ENCODE data around the gene CLEC11A.

The CLEC11A gene

DNA sequence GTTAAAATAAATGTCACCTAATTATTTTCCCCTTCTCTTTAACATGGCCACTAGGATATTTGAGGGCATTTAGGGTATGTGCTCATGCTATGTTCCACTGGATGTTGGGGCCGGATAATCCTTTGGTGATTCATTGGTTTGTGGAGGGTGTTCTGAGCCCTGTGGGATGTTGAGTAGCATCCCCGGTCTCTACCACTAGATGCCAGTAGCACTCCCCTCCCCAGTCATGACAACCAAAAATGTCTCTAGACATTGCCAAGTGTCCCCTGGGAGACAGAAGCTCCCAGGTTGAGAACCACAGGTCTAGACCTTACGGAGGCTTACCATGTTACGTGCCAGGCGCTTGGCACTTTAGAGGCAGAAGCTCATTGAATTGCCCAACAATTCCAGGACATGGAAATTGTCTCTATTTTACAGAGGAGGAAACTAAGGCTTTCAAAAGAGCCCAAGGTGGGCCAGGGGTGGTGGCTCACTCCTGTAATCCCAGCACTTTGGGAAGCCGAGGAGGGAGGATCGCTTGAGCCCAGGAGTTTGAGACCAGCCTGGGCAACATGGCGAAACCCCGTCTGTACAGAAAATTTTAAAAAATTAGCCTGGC lies 17.6 kb upstream of the CLEC11A start:
- no peak for DNase-seq

DNA sequence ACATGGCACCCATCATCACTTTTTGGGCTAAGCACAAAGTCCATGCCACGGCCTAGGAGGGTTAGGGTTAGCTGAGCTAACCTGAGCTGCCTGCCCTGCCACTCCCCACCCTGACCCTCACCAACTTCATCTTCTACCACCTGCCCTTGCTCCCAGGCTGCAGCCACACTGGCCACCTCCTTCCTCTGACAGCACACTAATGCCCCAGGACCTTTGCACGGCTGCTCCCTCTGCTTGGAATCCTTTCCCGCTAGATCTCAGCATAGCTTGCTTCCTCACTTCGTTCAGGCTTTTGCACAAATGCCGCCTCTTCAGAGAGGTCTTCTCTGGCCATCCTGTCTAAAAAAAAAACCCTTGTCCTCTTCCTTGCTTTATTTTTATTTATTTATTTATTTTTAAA lies 16.8 kb upstream of the CLEC11A start:
- no peak for DNase-seq

DNA sequence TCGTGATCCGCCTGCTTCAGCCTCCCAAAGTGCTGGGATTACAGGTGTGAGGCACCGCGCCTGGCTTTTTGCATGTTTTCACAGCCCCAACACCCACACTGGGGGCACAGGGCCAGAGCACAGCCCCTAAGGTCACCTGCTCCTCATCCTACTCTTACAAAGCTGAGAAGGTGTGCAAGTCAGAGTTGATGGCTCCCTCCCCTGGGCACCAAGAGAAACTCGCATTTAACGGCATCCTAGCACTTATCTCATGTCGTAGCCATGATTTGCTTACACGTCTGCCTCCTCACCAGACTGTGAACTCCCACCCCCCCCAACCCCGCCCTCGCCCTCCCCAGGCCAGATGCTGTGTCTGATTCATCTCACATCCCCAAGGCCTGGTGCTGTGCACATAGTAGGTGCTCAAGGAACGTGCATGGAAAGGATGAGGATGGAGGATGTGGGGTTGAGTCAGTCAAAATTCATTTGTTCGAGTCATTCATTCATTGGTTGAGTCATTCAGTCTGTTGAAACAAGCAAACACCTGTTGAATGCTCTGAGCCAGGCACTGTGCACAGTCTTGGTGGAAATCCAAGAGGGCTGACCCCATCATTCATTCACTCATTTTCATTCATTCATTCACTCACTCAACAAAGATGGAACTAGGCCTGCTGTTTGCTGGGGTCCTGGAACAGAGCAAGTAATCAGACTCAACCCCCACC lies 14.8 kb upstream of the CLEC11A start:
- DNase-seq: no peak

DNA sequence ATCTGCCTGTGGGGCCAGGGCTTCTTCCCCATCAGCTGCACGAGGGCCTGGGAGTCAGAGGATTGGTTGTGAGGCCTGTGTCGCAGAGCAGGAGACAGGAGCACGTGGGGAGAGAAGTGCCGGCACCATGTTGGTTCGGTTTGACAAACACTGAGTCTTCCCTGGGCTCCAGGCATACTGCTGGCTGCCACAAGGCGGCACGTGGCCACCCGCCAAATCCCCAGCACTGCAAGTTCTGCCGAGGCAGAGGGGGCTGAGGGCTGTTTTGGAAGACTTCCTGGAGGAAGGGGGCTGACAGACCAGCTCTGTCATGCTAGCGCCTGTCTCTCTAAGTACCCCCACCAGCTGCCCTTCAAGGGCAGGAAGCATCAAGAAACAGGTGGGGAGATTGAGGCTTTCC lies 13.1 kb upstream of the CLEC11A start:
- no peak for DNase-seq

DNA sequence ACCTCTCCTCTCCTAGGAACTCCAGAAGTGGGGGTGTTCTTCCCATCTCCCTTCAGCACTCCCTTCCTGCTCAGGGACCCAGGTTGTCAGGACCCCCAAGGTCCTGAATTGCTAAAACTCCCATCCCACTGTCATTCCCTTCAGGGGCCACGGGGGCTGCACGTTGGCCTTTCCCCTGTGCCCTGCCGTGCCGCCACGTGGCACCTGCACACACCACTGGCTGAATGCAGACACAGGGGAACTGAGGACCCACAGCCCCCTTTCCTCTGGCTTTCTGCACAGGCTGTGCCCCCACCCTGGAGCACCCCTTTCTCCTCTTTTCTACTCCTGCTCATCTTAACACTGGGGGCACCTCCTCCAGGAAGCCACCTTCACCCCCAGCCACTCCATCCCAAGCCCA lies 12.6 kb upstream of the CLEC11A start:
- no peak for DNase-seq

DNA sequence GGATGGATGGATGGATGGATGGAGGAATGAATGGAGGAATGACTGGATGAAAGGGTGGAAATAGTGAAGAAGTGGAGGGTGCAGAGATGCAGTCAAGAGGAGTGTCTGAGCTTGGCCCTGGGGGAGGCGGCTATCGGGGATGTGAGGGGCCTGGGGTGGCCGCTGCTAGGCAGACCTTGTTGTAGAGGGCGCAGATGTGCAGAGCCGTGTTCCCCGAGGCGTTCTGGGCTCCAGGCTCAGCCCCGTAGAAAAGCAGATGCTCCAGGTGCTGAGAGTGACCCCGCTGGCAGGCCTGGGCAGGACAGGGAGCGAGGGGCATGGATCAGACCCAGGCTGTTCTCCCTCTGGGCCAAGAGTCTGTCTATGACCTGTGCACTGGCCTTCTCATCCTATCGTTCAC lies 12.0 kb upstream of the CLEC11A start:
- DNase-seq: no peak

DNA sequence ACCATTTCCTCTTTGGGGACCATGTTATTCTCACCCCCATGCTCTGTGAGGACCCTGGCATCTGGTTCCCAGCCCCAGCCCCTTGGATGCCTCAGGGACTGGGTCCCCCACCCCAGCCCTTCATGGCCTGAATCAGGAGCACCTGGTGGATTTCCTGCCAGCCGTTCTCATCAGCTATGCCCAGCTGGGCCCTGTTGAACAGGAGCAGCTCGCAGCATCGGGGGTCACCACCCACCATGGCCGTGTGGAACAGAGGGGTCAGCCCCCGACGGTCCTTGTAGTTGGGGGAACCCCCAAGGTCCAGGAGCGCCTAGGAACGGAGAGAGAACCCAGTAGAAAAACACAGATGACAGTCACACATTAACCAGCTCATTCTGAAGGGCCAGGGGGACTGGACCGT lies 11.4 kb upstream of the CLEC11A start:
- no peak for DNase-seq

DNA sequence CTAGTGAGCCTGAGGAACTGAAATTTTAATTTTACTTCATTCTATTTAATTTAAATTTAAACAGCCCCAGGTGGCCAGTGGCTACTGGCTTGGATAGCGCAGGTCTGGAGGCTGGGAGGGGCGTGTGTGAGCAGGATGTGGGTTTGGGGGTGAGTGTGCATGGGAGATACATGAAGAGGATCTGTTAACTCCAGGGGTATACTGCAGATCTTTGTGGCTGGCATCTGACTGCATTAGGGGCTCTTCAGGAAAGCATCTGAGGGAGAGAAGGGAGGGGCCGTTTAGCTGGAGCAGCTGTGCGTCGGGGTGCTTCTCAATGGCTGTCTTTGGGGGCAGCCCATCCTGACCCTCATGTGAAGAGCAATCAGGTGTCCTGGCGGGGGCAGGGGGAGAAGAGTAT lies 10.3 kb upstream of the CLEC11A start:
- DNase-seq: no peak

DNA sequence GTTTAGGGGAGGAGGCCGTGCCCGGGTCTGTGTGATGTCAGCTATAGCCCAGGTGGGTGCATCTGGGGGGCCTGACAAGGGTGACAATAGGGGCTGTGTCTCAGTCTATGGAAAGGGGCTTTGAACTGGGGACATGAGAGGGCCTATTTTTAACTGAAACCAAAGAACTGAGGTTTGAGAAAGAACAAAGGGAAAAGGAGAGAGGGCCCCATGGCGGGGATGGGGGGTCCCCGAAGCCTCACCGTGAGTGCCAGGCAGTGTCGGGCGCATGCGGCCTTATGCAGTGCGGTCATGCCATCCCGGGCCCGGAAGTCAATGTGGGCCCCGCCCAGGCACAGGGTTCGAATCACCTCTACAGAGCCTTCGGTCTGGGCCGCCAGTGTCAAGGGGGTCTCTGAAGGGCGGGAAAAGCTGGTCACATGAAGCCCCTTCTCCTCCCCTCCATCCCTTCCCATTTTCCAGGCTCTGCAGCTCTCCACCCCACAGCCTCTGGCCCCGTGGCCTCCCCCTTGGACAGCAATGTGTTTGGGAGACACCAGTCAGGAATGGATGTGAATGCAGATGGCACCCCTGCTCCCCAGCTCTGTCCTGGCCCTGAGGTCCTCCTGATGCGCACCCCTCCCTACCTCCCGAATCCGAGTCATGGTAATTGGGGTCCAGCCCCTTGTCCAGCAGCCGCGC lies 9.5 kb upstream of the CLEC11A start:
- no peak for DNase-seq

DNA sequence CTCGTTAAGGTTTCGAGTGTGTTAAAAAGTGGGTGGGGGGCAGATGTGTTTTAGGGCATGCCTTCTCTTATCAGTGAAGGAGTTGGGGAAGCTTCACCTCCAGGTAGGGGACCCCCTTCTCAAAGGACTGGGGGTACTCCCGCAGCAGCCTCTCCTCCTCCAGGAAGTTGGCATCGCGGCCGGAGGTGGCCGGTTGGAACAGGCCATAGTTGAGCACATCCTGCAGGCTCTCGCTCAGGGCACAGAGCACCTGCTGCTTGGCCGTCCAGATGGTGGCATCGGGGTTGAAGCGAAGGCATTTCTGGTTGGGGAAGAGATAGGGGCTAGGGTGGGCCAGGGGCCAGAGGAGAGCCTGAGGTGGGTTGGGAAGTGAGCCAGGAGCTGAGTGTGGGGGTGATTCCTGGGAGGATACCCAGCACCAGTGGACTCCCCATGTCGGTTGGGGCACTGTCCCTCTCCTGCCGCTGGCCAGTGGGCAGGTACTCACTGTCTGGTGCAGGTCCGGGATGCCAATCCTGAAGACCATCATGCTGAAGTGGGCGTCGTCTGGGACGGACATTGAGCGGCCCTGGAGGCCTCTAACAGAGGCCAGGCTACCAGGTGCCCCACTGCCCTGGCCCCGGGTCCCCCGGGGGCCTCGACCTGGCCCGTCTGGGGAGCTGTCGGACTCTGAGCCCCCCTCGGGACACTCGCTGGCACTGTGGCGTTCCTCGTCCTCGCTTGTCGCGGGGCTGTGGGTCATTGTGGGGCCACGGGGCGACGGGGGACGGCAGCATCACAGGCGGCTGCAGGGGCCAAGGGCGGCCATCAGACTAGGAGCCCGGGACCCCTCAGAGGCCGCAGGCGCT lies 6.8 kb upstream of the CLEC11A start:
- no peak for DNase-seq

DNA sequence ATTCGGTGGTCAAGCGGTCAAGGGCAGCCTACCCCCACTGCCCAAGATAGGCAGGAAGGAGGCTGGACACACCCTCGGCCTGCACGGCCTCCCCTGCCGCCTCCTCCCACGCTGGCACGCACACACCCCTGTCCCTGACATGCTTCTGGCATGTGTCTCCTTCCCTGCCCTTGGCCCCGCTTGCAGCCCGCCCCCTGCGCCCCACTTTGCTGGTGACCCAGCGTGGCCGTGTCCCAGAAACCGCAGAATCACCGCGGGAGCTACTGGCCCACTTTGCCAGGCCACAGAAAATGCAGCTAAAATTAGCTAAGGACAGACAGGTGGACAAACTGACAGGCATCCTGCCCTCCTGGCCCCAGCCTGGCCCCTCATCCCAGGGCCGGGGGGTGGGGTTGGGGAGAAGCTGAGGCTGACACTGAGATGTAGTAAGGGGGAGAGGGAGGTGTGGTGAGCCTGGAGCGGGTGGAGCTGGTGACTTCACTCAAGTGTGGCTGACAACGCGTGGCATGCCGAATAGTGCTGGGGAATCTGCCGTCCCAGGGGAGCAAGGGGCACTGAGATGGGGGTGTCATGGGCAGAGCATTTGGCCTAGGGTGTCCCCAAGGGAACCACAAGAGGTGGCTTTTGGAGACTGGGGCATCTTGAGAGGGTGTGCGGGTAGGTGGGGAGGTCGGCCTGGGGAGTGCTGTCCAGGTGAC lies 6.0 kb upstream of the CLEC11A start:
- no peak for DNase-seq

DNA sequence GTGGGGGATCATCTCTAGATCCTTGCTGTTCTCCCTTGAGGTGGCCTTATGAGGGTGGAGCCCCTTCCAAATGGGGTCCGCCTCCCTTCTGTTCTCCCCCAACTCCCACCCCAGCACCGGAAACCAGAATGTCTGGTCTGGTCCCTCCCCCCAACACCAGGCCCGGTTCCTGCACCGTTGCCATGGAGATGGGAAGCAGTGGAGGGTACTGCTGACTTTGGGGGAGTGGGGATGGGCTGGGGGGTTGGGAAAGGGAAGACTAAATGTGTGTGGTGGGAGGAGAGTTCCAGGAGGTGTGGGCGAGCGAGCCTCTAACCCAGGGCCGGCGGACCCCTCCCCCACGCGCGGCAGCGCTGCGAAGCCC lies 5.3 kb upstream of the CLEC11A start:
- no peak for DNase-seq

DNA sequence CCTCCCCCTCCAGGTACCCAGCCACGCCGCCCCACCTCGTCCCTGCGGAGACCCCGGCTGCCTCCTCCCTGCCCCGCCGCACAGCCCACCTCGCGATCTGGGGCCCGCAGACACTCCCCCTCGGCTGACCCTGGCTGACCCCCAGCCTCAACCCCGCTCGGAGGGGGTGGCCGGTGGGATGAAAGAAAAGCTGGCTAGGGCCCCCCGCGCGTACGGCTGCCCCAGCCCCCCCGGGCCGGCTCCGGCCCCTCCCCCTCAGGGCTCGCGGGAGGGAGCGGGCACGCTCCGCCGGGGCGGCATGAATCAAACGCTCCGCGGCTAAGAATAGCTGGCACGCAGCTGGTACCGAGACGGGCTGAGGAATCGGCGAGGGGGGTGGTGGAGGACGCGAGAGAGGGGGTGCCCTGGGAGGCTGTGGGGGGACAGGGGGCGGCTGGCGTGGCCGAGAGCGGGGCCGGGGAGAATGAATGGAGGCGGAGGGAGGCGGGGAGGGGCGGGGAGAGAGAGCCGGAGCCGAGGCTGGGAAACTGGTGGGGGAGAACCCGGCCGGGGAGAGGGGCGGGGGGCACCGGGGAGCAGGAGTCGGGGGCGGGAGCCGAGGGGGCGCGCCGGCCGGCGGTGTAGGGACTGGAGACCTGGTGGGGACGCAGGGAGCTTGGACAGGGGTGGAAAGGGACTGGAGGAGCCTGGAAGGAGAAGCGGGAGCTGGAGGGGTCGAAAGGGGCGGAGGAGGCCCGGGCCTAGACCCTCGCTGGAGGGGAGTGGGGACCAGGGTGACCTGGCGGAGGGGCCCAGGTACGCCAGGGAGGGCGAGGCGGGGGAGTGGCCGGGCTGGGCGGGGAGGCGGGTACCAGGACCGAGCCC lies 4.7 kb upstream of the CLEC11A start:
- no peak for DNase-seq

DNA sequence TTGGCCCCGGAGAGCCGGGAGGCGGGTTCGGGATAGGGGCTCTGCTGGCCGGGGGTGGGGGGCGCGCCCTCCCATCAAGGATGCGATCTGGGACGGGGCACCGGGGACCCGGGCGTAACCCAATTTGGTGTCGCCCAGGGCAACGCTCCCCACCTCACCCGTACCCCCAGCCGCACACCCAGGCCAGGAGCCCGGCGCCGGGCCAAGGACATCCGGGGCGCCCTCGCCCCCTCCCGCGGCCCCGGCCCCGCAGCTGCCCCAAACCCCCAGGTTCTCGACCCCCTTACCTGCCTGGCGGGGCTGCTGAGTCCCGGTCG lies 4.1 kb upstream of the CLEC11A start:
- no peak for DNase-seq

DNA sequence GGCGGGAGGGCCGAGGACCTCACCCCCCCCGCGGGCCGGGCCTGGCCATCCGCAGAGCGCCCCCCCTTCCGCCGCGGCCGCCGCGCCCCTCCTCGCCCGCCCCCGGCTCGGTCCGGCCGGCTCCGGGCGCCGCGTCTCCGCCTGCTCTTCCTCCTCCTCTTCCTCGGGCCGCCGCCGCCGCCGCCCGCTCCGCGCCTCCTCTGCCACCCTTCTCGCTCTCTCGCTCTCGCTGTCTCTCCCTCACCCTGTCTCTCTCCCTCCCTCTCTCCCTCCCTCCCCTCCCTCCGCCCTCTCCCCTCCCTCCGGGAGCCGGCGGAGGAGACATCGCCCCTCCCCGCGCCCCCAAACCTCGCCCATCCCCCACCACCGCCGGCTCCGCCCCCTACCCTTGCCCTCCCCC lies 3.6 kb upstream of the CLEC11A start, which contains the start of gene SHANK1:
SHANK1 (minus strand) TSS at position 237 of the 400 bp plus-strand sequence. CDS start 2,883 bp downstream, outside the sequence.
- no peak for DNase-seq

DNA sequence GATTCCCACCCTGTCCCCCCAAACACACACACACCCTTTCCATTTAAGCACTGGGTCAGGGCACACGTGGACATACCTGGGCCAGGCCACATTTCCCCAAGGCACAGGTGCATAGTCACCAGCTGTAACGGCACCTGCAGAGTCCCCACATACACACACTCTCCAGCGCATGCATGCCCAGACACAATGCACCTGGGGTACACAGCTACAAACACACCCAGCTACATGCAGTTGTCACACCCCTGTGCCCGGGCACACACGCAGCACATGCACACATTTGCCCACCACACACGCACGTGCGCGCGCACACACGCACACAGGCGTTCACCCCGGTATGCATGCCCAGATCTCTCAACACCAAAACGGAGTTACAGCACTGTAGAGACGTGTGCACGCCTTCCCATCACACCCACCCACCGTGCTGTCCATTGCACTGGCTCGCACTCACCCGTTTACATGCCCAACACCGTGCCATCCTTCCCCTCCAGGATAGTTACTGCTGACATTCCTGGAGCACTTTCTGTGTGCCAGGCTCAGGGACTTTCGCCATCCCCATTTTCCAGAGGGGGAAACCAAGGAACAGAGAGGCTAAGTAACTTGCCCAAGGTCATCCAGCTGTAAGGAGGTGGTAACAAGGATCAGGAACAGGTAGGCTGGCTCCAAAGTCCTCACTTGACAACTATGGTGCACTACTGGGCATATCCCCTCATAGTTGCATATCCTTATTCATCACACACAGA lies 2.8 kb upstream of the CLEC11A start:
- DNase-seq: no peak

DNA sequence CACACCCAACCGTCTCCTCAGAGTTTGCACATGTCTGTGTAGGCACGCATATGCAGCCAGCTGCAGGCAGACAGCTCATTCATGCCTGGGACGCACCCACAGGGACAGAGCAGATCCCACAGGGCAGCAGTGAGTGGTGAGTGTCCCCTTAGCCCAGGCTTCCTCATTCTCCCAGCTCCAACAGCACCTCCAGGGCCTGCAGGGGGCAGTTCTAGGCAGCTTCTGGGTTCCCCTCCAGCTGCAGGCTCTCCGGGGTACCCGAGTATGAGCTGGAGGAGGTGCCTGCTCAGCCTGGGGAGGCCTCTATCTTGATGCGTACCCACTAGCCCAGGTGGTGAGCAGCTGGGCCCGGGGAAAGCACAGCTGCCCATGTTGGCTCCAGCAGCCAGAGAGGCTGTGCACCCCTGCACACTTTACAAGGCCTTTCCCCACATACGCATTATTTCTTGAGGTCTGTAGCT lies 2.2 kb upstream of the CLEC11A start:
- DNase-seq: no peak

DNA sequence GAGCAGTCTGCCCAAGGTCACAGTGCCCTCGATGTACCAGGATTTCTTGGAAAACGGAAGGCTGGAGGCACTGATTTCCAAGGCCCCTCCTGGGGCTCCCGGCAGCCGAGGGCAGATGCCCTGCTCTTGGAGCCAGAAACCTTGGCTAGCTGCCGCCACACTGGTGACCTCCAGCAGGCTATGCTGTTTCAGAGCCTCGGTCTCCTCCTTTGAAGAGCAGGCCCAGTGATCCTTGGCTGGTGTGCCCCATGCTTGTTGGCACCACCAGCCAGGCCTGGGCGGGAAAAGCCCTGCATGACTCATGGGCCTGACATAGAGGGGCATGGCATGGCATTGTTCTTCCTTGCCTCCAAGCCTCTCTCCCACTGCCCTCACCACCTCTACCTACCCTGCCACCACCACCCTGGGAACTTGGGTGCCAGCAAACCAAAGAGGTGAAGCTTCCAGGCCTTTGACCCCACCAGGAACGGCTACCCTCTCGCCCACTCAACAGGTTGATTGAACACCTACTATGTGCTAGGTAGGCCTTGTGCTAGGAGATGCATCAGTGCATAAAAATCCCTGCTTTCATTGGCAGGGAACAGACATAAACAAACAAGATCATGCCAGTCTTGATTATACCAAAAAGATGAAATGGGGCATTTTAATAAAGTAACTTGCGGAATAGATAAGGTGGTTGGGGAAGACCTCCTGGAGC lies 1.6 kb upstream of the CLEC11A start:
- DNase-seq: no peak

DNA sequence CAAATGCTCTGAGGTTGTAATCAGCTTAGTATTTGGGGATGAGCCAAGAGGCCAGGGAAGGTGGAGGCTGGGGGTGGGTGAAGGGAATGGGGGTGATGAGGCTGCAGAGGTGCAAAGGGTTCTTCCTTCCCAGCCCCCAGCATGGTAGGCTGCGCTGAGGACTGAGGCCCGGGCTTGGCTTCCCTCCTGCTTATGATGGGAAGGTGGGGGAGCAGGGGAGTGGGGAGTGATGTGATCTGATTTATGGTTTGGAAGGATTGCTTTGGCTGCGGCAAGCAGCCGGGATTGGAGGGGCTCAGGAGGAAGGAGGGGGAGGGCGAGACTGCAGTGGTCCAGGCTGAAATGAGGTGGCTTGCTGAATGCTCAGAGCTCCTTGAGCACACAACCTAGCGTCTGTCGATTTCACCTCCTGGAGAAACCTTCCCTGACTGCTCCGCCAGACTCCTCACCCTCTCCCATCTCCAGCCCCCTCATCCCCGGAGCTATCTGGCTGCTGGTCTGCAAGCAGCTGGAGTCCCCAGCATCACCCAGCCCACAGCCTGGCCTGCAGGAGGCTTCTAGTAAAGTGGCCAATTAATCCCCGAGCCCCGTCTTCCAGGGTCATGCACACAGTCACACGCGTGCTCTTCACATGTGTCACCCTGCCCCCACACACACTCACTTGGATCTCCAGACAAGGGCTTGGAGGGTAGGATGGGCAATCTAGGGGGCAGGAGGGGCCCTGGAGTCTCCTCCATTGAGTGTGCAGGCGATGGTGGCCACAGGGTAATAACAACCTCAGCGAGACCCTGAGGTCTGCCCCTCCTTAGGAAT lies 757 bp upstream of the CLEC11A start:
- DNase-seq: no peak
